Retinal pigment epithelial cell (primary cell): ENCODE results near the gene GON4L.
"Not testable (repeated sequence)": the region's sequence is repeated elsewhere in the genome, so short reads cannot be mapped to it uniquely, and the experiment has no call there.

Experiments
- DNase-seq: peaks from one replicate; pipeline ENCODE4 v3.0.0-alpha.2; 2010; ENCODE audit warnings: low read depth
- H3K4me3 ChIP-seq: 2 replicates; pipeline ENCODE4 v1.5.1; 2011; ENCODE audit warnings: mild to moderate bottlenecking, low read length, control low read depth, moderate library complexity
- CTCF ChIP-seq: conservative IDR thresholded peaks from 2 replicates; pipeline ENCODE4 v1.5.1; 2011; ENCODE audit warnings: low read depth, low read length, control low read depth, inconsistent platforms

GON4L gene

GRCh38 chr1:155715777-155716176 lies 141.2 kb downstream of the GON4L start:
- H3K4me3 ChIP-seq: no peak overlapping the region
- DNase-seq: no peak
- no peak for TF ChIP-seq CTCF

GRCh38 chr1:155715056-155715455 lies 142.0 kb downstream of the GON4L start:
- DNase-seq, H3K4me3 ChIP-seq: not testable (repeated sequence)

- no peak for TF ChIP-seq CTCF
- H3K4me3 ChIP-seq: no peak overlapping the region
- DNase-seq: no peak
Measured at GRCh38 chr1:155713075-155713474, 143.9 kb downstream of the GON4L start.

GRCh38 chr1:155712636-155713035 lies 144.4 kb downstream of the GON4L start:
- not testable (repeated sequence) for DNase-seq, H3K4me3 ChIP-seq
- peak; percentile 23 for TF ChIP-seq CTCF

GRCh38 chr1:155711457-155711856 lies 145.6 kb downstream of the GON4L start:
- not testable (repeated sequence) for DNase-seq, H3K4me3 ChIP-seq

- H3K4me3 ChIP-seq: no peak overlapping the region
- DNase-seq: no peak
- TF ChIP-seq CTCF: no peak
Measured at GRCh38 chr1:155709391-155709790, 147.6 kb downstream of the GON4L start.

- TF ChIP-seq CTCF: no peak
- H3K4me3 ChIP-seq: no peak overlapping the region
- no peak for DNase-seq
Measured at GRCh38 chr1:155706139-155706538, 150.9 kb downstream of the GON4L start.

- not testable (repeated sequence) for DNase-seq, H3K4me3 ChIP-seq
Measured at GRCh38 chr1:155704414-155704813, 152.6 kb downstream of the GON4L start.

GRCh38 chr1:155703216-155703615 lies 153.8 kb downstream of the GON4L start:
- H3K4me3 ChIP-seq: no peak overlapping the region
- TF ChIP-seq CTCF: no peak
- no peak for DNase-seq

- not testable (repeated sequence) for H3K4me3 ChIP-seq, DNase-seq
Measured at GRCh38 chr1:155701675-155702074, 155.3 kb downstream of the GON4L start.
